ENCODE measurements around the gene HIVEP3. TPM values are rescaled to one million over a fixed set of nuclear protein-coding genes. Genes with fewer than 3 reads are reported as not detected.

HIVEP3 gene
- total and polyA plus RNA-seq, 4 experiments from 2014 or later: 8.2 to 12.8 (median 10.8) TPM

GRCh38 chr1:41908288-41908895 is 10.3 kb downstream of the HIVEP3 start:
- H3K27ac ChIP-seq (ENCODE audit: low read depth, low read length): no peak overlapping the region
- Mint-ChIP-seq H3K4me1 (peaks cover 29 to 57% (median 53%) of the 10 kb centered on the region in 4 donors), H3K27ac (no peak overlapping the region), H3K4me3 (no peak overlapping the region), H3K9me3 (peaks cover 0 to 10% (median 3%) of the 10 kb centered on the region in 8 donors), H3K36me3 (peaks cover 3 to 19% of the 10 kb centered on the region in 2 donors), H3K27me3 (peaks cover 0 to 1% of the 10 kb centered on the region in 2 donors)
- peaks cover 39% of the 10 kb centered on the region for H3K4me1 ChIP-seq (ENCODE audit: insufficient read depth, low read length)
- no peak for DNase-seq
- CTCF ChIA-PET (ENCODE audit: partially characterized antibody): interaction anchor here (0.9 to 3.3 kb wide), 2 partner anchors 12 to 100 kb away, joined by 3 to 8 read pairs; no protein-coding TSS in a partner anchor
- intact Hi-C loops (cut with micrococcal nuclease): no loop called here
- POLR2A ChIA-PET (ENCODE audit: partially characterized antibody): interaction anchor here (1.0 to 13.9 kb wide), 4 partner anchors 6 to 17 kb away, joined by 3 to 175 read pairs (median 16); partner anchors contain the start of gene HIVEP3
- H3K4me3 ChIP-seq (ENCODE audit: low read length in 2 of 2): no peak overlapping the region
- H3K27me3 ChIP-seq (ENCODE audit: insufficient read depth, low read length): no peaks in the 10 kb centered on the region
- no peaks in the 10 kb centered on the region for H3K9me3 ChIP-seq (ENCODE audit: control insufficient read depth in 1 of 2, low read length in 2 of 2)
- H3K36me3 ChIP-seq (ENCODE audit: insufficient read depth, low read length): no peaks in the 10 kb centered on the region

- Histone ChIP-seq H3K36me3 (ENCODE audit: insufficient read depth, low read length) (no peaks in the 10 kb centered on the region), H3K4me1 (ENCODE audit: insufficient read depth, low read length) (peaks cover 39% of the 10 kb centered on the region), H3K4me3 (ENCODE audit: low read length in 2 of 2) (no peak overlapping the region), H3K9me3 (ENCODE audit: control insufficient read depth in 1 of 2, low read length in 2 of 2) (no peaks in the 10 kb centered on the region), H3K27me3 (ENCODE audit: insufficient read depth, low read length) (no peaks in the 10 kb centered on the region), H3K27ac (ENCODE audit: low read depth, low read length) (no peak overlapping the region)
- intact Hi-C loops (cut with micrococcal nuclease): no loop called here
- ChIA-PET POLR2A (ENCODE audit: partially characterized antibody) (interaction anchor here (1.0 to 13.9 kb wide), 3 partner anchors 6 to 16 kb away, joined by 4 to 175 read pairs (median 29); partner anchors contain the start of gene HIVEP3), CTCF (ENCODE audit: partially characterized antibody) (interaction anchor here (0.9 kb wide), 1 partner anchor 99 kb away, joined by 3 read pairs; no protein-coding TSS in a partner anchor)
- DNase-seq: no peak
- Mint-ChIP-seq H3K4me1 (peaks cover 29 to 57% (median 54%) of the 10 kb centered on the region in 4 donors), H3K27me3 (peaks cover 0 to 1% of the 10 kb centered on the region in 2 donors), H3K36me3 (peaks cover 3 to 19% of the 10 kb centered on the region in 2 donors), H3K4me3 (no peak overlapping the region), H3K9me3 (peaks cover 0 to 10% (median 3%) of the 10 kb centered on the region in 8 donors), H3K27ac (peak overlapping the region in 2 of 7 donors; percentile 15 to 16)
Observed at GRCh38 chr1:41907446-41907845, 11.3 kb downstream of the HIVEP3 start.

- Histone ChIP-seq H3K27ac (ENCODE audit: low read depth, low read length) (no peak overlapping the region), H3K9me3 (ENCODE audit: control insufficient read depth in 1 of 2, low read length in 2 of 2) (no peaks in the 10 kb centered on the region), H3K4me3 (ENCODE audit: low read length in 2 of 2) (no peak overlapping the region), H3K27me3 (ENCODE audit: insufficient read depth, low read length) (no peaks in the 10 kb centered on the region), H3K36me3 (ENCODE audit: insufficient read depth, low read length) (no peaks in the 10 kb centered on the region), H3K4me1 (ENCODE audit: insufficient read depth, low read length) (peaks cover 39% of the 10 kb centered on the region)
- peaks cover 0 to 10% (median 2%) of the 10 kb centered on the region in 8 donors for H3K9me3 Mint-ChIP-seq
- DNase-seq: no peak
- ChIA-PET CTCF (ENCODE audit: partially characterized antibody) (no interaction called here), POLR2A (ENCODE audit: partially characterized antibody) (interaction anchor here (0.7 to 9.8 kb wide), 3 partner anchors 7 to 51 kb away, joined by 3 to 175 read pairs (median 4); partner anchors contain the start of gene HIVEP3)
- H3K27ac Mint-ChIP-seq: no peak overlapping the region
- H3K4me1 Mint-ChIP-seq: peaks cover 32 to 57% (median 54%) of the 10 kb centered on the region in 4 donors
- H3K4me3 Mint-ChIP-seq: no peak overlapping the region
- intact Hi-C loops (cut with micrococcal nuclease): no loop called here
- H3K36me3 Mint-ChIP-seq: peaks cover 3 to 19% of the 10 kb centered on the region in 2 donors
- peaks cover 0 to 1% of the 10 kb centered on the region in 2 donors for H3K27me3 Mint-ChIP-seq
Observed at GRCh38 chr1:41906943-41907342, 11.8 kb downstream of the HIVEP3 start.

- peak overlapping the region in 3 of 7 donors; percentile 15 to 47 (median 42) for H3K27ac Mint-ChIP-seq
- POLR2A ChIA-PET (ENCODE audit: partially characterized antibody): interaction anchor here (1.0 to 9.8 kb wide), 3 partner anchors 9 to 13 kb away, joined by 3 to 175 read pairs (median 7); partner anchors contain the start of gene HIVEP3
- H3K4me1 ChIP-seq (ENCODE audit: insufficient read depth, low read length): peaks cover 55% of the 10 kb centered on the region
Observed at GRCh38 chr1:41905093-41905675, 13.5 kb downstream of the HIVEP3 start.

GRCh38 chr1:41902664-41903063 is 16.1 kb downstream of the HIVEP3 start:
- POLR2A ChIA-PET (ENCODE audit: partially characterized antibody): interaction anchor here (3.0 to 9.8 kb wide), 2 partner anchors 11 kb away, joined by 23 to 175 read pairs; partner anchors contain the start of gene HIVEP3
- peak overlapping the region; percentile 53 to 79 (median 66) for H3K4me3 Mint-ChIP-seq
- Histone ChIP-seq H3K4me1 (ENCODE audit: insufficient read depth, low read length) (peaks cover 72% of the 10 kb centered on the region), H3K4me3 (ENCODE audit: low read length in 2 of 2) (peak overlapping the region in 1 of 2 donors; percentile 10), H3K27ac (ENCODE audit: low read depth, low read length) (peak overlapping the region; percentile 16), H3K27me3 (ENCODE audit: insufficient read depth, low read length) (no peaks in the 10 kb centered on the region), H3K9me3 (ENCODE audit: control insufficient read depth in 1 of 2, low read length in 2 of 2) (no peaks in the 10 kb centered on the region), H3K36me3 (ENCODE audit: insufficient read depth, low read length) (no peaks in the 10 kb centered on the region)
- DNase-seq: no peak
- H3K4me1 Mint-ChIP-seq: peaks cover 70 to 81% (median 76%) of the 10 kb centered on the region in 4 donors
- CTCF ChIA-PET (ENCODE audit: partially characterized antibody): interaction anchor here (1.4 to 1.7 kb wide), 3 partner anchors 10 to 17 kb away, joined by 3 to 6 read pairs (median 5); no protein-coding TSS in a partner anchor
- peaks cover 0 to under 1% (median 0%) of the 10 kb centered on the region in 8 donors for H3K9me3 Mint-ChIP-seq
- peaks cover 0 to 5% of the 10 kb centered on the region in 2 donors for H3K36me3 Mint-ChIP-seq
- no peaks in the 10 kb centered on the region for H3K27me3 Mint-ChIP-seq
- intact Hi-C loops (cut with micrococcal nuclease): loop anchor here (1.0 kb wide), 1 partner anchor 12 kb away; no protein-coding TSS in a partner anchor
- H3K27ac Mint-ChIP-seq: peak overlapping the region; percentile 77 to 95 (median 90)

More at GRCh38 chr1:41905093-41905675, 13.5 kb downstream of the HIVEP3 start:
- Histone ChIP-seq H3K36me3 (ENCODE audit: insufficient read depth, low read length) (no peaks in the 10 kb centered on the region), H3K4me3 (ENCODE audit: low read length in 2 of 2) (no peak overlapping the region), H3K9me3 (ENCODE audit: control insufficient read depth in 1 of 2, low read length in 2 of 2) (no peaks in the 10 kb centered on the region), H3K27ac (ENCODE audit: low read depth, low read length) (no peak overlapping the region), H3K27me3 (ENCODE audit: insufficient read depth, low read length) (no peaks in the 10 kb centered on the region)
- no peak for DNase-seq
- peaks cover 0 to 15% of the 10 kb centered on the region in 2 donors for H3K36me3 Mint-ChIP-seq
- peaks cover 0 to 1% of the 10 kb centered on the region in 2 donors for H3K27me3 Mint-ChIP-seq
- intact Hi-C loops (cut with micrococcal nuclease): no loop called here
- peak overlapping the region in 1 of 8 donors; percentile 27 for H3K4me3 Mint-ChIP-seq
- peaks cover 0 to 6% (median 0%) of the 10 kb centered on the region in 8 donors for H3K9me3 Mint-ChIP-seq
- CTCF ChIA-PET (ENCODE audit: partially characterized antibody): interaction anchor here (0.9 to 1.9 kb wide), 2 partner anchors 11 to 13 kb away, joined by 3 to 7 read pairs; no protein-coding TSS in a partner anchor
- peaks cover 47 to 65% (median 63%) of the 10 kb centered on the region in 4 donors for H3K4me1 Mint-ChIP-seq

GRCh38 chr1:41902159-41902577 is 16.6 kb downstream of the HIVEP3 start:
- Histone ChIP-seq H3K9me3 (ENCODE audit: control insufficient read depth in 1 of 2, low read length in 2 of 2) (no peaks in the 10 kb centered on the region), H3K27me3 (ENCODE audit: insufficient read depth, low read length) (no peaks in the 10 kb centered on the region), H3K27ac (ENCODE audit: low read depth, low read length) (peak overlapping the region; percentile 16), H3K4me3 (ENCODE audit: low read length in 2 of 2) (peak overlapping the region in 1 of 2 donors; percentile 10), H3K36me3 (ENCODE audit: insufficient read depth, low read length) (no peaks in the 10 kb centered on the region), H3K4me1 (ENCODE audit: insufficient read depth, low read length) (peaks cover 76% of the 10 kb centered on the region)
- DNase-seq: no peak
- intact Hi-C loops (cut with micrococcal nuclease): loop anchor here (1.0 kb wide), 1 partner anchor 12 kb away; no protein-coding TSS in a partner anchor
- Mint-ChIP-seq H3K4me1 (peaks cover 72 to 82% (median 77%) of the 10 kb centered on the region in 4 donors), H3K9me3 (peaks cover 0 to 3% (median 0%) of the 10 kb centered on the region in 8 donors), H3K36me3 (peaks cover 0 to 5% of the 10 kb centered on the region in 2 donors), H3K27me3 (no peaks in the 10 kb centered on the region), H3K4me3 (peak overlapping the region in 7 of 8 donors; percentile 57 to 79 (median 73)), H3K27ac (peak overlapping the region in 6 of 7 donors; percentile 77 to 95 (median 92))
- POLR2A ChIA-PET (ENCODE audit: partially characterized antibody): interaction anchor here (3.0 to 9.8 kb wide), 2 partner anchors 10 to 12 kb away, joined by 23 to 175 read pairs; partner anchors contain the start of gene HIVEP3
- CTCF ChIA-PET (ENCODE audit: partially characterized antibody): interaction anchor here (1.0 to 1.7 kb wide), 4 partner anchors 9 to 18 kb away, joined by 3 to 6 read pairs (median 4); no protein-coding TSS in a partner anchor
